Subcutaneous adipose tissue (tissue), 4 donors: ENCODE results near the gene KIF1C. TPM values are rescaled to one million over a fixed set of nuclear protein-coding genes. Genes with fewer than 3 reads are reported as not detected.

Source experiments
- CTCF ChIP-seq: fragments of 450-650 bp; IDR thresholded peaks from one replicate; pipeline ENCODE4 v1.5.1; 2016; ENCODE audit warnings: low read depth, mild to moderate bottlenecking, control low read depth, antibody characterized with exemption, moderate library complexity
- total RNA-seq, 4 donors: library from RNA; depleted of rRNA; stranded (reverse); fragments of >200 nt; gene quantifications; one replicate each; pipeline ENCODE4 v1.1.0, GENCODE V29; 2016

Gene KIF1C
- total RNA-seq, 4 donors from 2014 or later, result 32.3 to 162 (median 65.2) TPM

- no peak for TF ChIP-seq CTCF
Measured at GRCh38 chr17:5027299-5027698, 29.5 kb downstream of the KIF1C start.

GRCh38 chr17:5027916-5028315, 30.2 kb downstream of the KIF1C start:
- TF ChIP-seq CTCF, result no peak

- no peak for TF ChIP-seq CTCF
Measured at GRCh38 chr17:5031365-5032082, 33.8 kb downstream of the KIF1C start.

- no peak for TF ChIP-seq CTCF
Measured at GRCh38 chr17:5032865-5033264, 35.1 kb downstream of the KIF1C start.

- TF ChIP-seq CTCF, result no peak
Measured at GRCh38 chr17:5033352-5034015, 35.7 kb downstream of the KIF1C start.

- TF ChIP-seq CTCF, result no peak
Measured at GRCh38 chr17:5034063-5034462, 36.3 kb downstream of the KIF1C start.

GRCh38 chr17:5034651-5035050, 36.9 kb downstream of the KIF1C start:
- no peak for TF ChIP-seq CTCF
